ENCODE results near the gene MKKS. TPM values are rescaled to one million over a fixed set of nuclear protein-coding genes. Genes with fewer than 3 reads are reported as not detected.

MKKS gene
- total and polyA plus RNA-seq, 9 donors = 7.7 to 21.9 (median 15.0) TPM

DNA sequence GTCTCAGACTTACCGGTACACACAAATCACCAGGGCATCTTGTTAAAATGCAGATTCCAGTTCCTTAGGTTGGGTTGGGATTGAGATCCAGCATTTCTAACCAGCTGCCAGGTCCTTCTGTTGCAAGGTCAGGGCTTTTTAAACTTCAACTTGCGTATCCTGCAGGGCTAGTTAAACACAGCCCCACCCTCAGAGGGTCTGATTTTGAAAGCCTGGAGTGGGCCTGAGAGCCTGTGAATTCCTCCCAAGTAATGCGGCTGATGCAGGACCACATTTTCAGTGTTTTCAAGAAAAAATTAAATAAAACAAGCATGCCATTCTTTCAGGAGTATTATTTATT lies 65.3 kb downstream of the MKKS start:
- WGBS, 3 donors = 83 to 92% (median 87%) methylated on average over 3 of the region's 3 CpGs
- Histone ChIP-seq H3K27me3 (no peaks in the 10 kb centered on the region), H3K36me3 (no peaks in the 10 kb centered on the region), H3K27ac (no peak overlapping the region), H3K4me1 (ENCODE audit: insufficient read depth) (peaks cover 2% of the 10 kb centered on the region), H3K4me3 (no peak overlapping the region), H3K9me3 (no peaks in the 10 kb centered on the region)
- intact Hi-C loops (cut with DNase I) = no loop called here
- no peak for DNase-seq
- no peak for TF ChIP-seq EP300 (IDR thresholded peaks at IDR 0.05)
- TF ChIP-seq POLR2A (IDR thresholded peaks at IDR 0.05) = no peak
- TF ChIP-seq, protein P1, sequence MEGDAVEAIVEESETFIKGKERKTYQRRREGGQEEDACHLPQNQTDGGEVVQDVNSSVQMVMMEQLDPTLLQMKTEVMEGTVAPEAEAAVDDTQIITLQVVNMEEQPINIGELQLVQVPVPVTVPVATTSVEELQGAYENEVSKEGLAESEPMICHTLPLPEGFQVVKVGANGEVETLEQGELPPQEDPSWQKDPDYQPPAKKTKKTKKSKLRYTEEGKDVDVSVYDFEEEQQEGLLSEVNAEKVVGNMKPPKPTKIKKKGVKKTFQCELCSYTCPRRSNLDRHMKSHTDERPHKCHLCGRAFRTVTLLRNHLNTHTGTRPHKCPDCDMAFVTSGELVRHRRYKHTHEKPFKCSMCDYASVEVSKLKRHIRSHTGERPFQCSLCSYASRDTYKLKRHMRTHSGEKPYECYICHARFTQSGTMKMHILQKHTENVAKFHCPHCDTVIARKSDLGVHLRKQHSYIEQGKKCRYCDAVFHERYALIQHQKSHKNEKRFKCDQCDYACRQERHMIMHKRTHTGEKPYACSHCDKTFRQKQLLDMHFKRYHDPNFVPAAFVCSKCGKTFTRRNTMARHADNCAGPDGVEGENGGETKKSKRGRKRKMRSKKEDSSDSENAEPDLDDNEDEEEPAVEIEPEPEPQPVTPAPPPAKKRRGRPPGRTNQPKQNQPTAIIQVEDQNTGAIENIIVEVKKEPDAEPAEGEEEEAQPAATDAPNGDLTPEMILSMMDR (IDR thresholded peaks at IDR 0.05) = no peak

DNA sequence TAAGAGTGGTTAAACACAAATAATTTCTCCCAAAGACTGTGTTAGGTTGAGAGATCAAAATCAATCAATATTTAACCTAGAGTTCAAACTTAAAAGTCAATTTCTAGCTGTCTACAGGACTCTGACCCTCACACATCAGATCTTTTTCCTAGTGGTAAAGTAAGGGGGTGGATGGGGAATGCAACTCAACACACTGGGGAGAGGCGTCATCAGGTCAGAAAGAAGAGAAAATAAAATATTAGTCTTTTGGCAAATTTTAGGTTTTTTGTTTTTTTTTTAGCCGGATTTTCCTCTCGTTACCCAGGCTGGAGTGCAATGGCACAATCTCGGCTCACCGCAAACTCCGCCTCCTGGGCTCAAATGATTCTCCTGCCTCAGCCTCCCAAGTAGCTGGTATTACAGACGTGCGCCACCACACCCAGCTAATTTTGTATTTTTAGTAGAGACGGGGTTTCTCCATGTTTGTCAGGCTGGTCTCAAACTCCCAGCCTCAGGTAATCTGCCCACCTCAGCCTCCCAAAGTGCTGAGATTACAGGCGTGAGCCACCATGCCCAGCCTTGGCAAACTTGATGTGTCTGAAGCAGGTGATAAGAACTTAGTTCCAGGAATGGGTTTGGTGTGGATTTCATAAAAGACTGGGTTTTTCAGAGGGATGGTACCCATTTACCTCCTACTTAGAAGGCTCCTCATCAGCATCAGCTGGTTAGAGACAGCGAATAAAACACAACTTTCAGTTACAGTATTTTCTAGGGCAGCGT lies 65.9 kb downstream of the MKKS start:
- H3K9me3 ChIP-seq = no peaks in the 10 kb centered on the region
- DNase-seq = no peak
- H3K36me3 ChIP-seq = no peaks in the 10 kb centered on the region
- intact Hi-C loops (cut with DNase I) = no loop called here
- H3K4me1 ChIP-seq (ENCODE audit: insufficient read depth) = peaks cover 2% of the 10 kb centered on the region
- H3K27me3 ChIP-seq = no peaks in the 10 kb centered on the region
- WGBS, 3 donors = 91 to 94% (median 93%) methylated on average over 12 of the region's 12 CpGs
- H3K4me3 ChIP-seq = no peak overlapping the region
- no peak for TF ChIP-seq EP300 (IDR thresholded peaks at IDR 0.05)
- no peak for TF ChIP-seq POLR2A (IDR thresholded peaks at IDR 0.05)
- TF ChIP-seq, protein P1 (IDR thresholded peaks at IDR 0.05) = no peak
- no peak overlapping the region for H3K27ac ChIP-seq

DNA sequence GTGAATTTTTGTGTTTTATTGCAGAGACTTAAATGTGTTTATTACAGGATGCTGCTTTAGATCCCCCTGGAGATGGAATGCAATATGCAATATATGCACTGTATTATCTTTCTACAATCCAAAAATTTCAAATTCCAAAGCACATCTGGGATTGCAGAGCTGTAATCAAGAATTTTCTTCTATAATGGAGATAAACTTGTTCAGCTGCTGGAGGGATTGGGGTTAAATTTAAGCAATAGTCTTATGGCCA lies 66.4 kb downstream of the MKKS start:
- no peak overlapping the region for H3K27ac ChIP-seq
- no peak for DNase-seq
- no peak for TF ChIP-seq EP300 (IDR thresholded peaks at IDR 0.05)
- TF ChIP-seq POLR2A (IDR thresholded peaks at IDR 0.05) = no peak
- TF ChIP-seq, protein P1 (IDR thresholded peaks at IDR 0.05) = no peak
- no peaks in the 10 kb centered on the region for H3K9me3 ChIP-seq
- intact Hi-C loops (cut with DNase I) = no loop called here
- H3K4me3 ChIP-seq = no peak overlapping the region
- no peaks in the 10 kb centered on the region for H3K36me3 ChIP-seq
- H3K27me3 ChIP-seq = no peaks in the 10 kb centered on the region
- H3K4me1 ChIP-seq (ENCODE audit: insufficient read depth) = peaks cover 2% of the 10 kb centered on the region

DNA sequence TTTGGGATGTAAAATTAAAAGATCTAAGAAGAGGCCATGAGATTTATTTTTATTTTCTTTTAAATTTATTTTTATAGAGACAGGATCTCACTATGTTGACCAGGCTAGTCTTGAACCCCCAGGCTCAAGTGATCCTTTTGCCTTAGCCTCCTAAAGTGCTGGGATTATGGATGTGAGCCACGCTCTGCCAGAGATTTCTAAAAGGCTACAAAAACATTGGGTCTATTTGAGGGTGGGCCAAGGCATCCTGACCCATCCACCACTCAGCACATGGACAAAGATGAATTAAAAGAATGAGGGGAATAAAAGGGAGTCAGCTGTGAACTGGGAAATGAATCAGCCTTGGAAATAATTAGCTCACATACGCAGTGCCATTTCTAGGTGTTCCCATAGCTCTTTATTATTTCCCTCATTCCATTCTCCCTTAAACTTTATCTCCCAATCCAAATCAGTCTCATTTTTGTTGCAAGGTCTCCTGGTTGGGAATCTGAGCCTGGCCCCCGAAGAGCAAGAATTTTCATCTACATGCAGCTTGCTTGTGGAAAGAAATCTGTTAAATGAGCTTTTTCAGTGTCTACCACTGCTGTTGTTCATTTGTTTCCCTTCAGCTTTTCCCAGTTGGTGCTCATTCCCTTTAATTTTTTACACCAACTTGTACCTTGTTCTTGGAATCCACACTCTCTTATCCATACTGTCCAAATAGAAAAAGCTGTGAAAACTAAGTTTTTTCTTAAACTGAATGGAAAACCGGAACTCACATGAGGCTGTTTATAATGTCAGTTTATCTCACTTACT lies 66.9 kb downstream of the MKKS start:
- WGBS, 3 donors = 54 to 63% (median 55%) methylated on average over 4 of the region's 4 CpGs
- H3K9me3 ChIP-seq = no peaks in the 10 kb centered on the region
- no peaks in the 10 kb centered on the region for H3K36me3 ChIP-seq
- no peaks in the 10 kb centered on the region for H3K27me3 ChIP-seq
- no peak overlapping the region for H3K27ac ChIP-seq
- no peak for TF ChIP-seq POLR2A (IDR thresholded peaks at IDR 0.05)
- no peak for TF ChIP-seq EP300 (IDR thresholded peaks at IDR 0.05)
- TF ChIP-seq, protein P1 (IDR thresholded peaks at IDR 0.05) = no peak
- intact Hi-C loops (cut with DNase I) = no loop called here
- no peak for DNase-seq
- H3K4me1 ChIP-seq (ENCODE audit: insufficient read depth) = peaks cover 2% of the 10 kb centered on the region
- no peak overlapping the region for H3K4me3 ChIP-seq
